ENCODE data around the gene NPAS3.

Gene NPAS3

GRCh38 chr14:33331176-33331949, 392.7 kb downstream of the NPAS3 start:
- DNase-seq (ENCODE audit: low read depth in 2 of 2) = no peak

GRCh38 chr14:33332497-33332896, 393.8 kb downstream of the NPAS3 start:
- DNase-seq (ENCODE audit: low read depth in 2 of 2) = no peak

- no peak for DNase-seq (ENCODE audit: low read depth in 2 of 2)
Measured at GRCh38 chr14:33335366-33335765, 396.7 kb downstream of the NPAS3 start.

GRCh38 chr14:33342299-33342974, 403.8 kb downstream of the NPAS3 start:
- no peak for DNase-seq (ENCODE audit: low read depth in 2 of 2)

- DNase-seq (ENCODE audit: low read depth in 2 of 2) = peak; percentile 83 to 87
Measured at GRCh38 chr14:33343016-33343415, 404.3 kb downstream of the NPAS3 start.

- peak; percentile 58 to 65 for DNase-seq (ENCODE audit: low read depth in 2 of 2)
Measured at GRCh38 chr14:33347796-33348195, 409.1 kb downstream of the NPAS3 start.

GRCh38 chr14:33348510-33348909, 409.8 kb downstream of the NPAS3 start:
- no peak for DNase-seq (ENCODE audit: low read depth in 2 of 2)

GRCh38 chr14:33349871-33350270, 411.2 kb downstream of the NPAS3 start:
- DNase-seq (ENCODE audit: low read depth in 2 of 2) = no peak

- DNase-seq (ENCODE audit: low read depth in 2 of 2) = no peak
Measured at GRCh38 chr14:33350366-33350990, 411.8 kb downstream of the NPAS3 start.

GRCh38 chr14:33352821-33353220, 414.1 kb downstream of the NPAS3 start:
- DNase-seq (ENCODE audit: low read depth in 2 of 2) = no peak

GRCh38 chr14:33356181-33356580, 417.5 kb downstream of the NPAS3 start:
- no peak for DNase-seq (ENCODE audit: low read depth in 2 of 2)

- DNase-seq (ENCODE audit: low read depth in 2 of 2) = no peak
Measured at GRCh38 chr14:33357225-33358010, 418.7 kb downstream of the NPAS3 start.

- DNase-seq (ENCODE audit: low read depth in 2 of 2) = no peak
Measured at GRCh38 chr14:33359288-33359881, 420.7 kb downstream of the NPAS3 start.

GRCh38 chr14:33362934-33363333, 424.3 kb downstream of the NPAS3 start:
- no peak for DNase-seq (ENCODE audit: low read depth in 2 of 2)

- DNase-seq (ENCODE audit: low read depth in 2 of 2) = peak; percentile 43 to 68
Measured at GRCh38 chr14:33363682-33364081, 425.0 kb downstream of the NPAS3 start.

- no peak for DNase-seq (ENCODE audit: low read depth in 2 of 2)
Measured at GRCh38 chr14:33364466-33364865, 425.8 kb downstream of the NPAS3 start.

GRCh38 chr14:33369041-33369440, 430.4 kb downstream of the NPAS3 start:
- DNase-seq (ENCODE audit: low read depth in 2 of 2) = no peak

- no peak for DNase-seq (ENCODE audit: low read depth in 2 of 2)
Measured at GRCh38 chr14:33369972-33370371, 431.3 kb downstream of the NPAS3 start.

GRCh38 chr14:33370426-33370825, 431.7 kb downstream of the NPAS3 start:
- no peak for DNase-seq (ENCODE audit: low read depth in 2 of 2)

GRCh38 chr14:33375196-33375595, 436.5 kb downstream of the NPAS3 start:
- no peak for DNase-seq (ENCODE audit: low read depth in 2 of 2)

- DNase-seq (ENCODE audit: low read depth in 2 of 2) = no peak
Measured at GRCh38 chr14:33375786-33376185, 437.1 kb downstream of the NPAS3 start.

- no peak for DNase-seq (ENCODE audit: low read depth in 2 of 2)
Measured at GRCh38 chr14:33376510-33376909, 437.8 kb downstream of the NPAS3 start.

Measured in fibroblast of skin of left biceps (primary cell).